ENCODE data around the gene LOXL4.

The LOXL4 gene

GRCh38 chr10:98295907-98296306 lies 27.9 kb upstream of the LOXL4 start:
- no peak for DNase-seq (ENCODE audit: insufficient read length, low spot score)

GRCh38 chr10:98295401-98295811 lies 27.4 kb upstream of the LOXL4 start:
- no peak for FAIRE-seq
- no peak for DNase-seq (ENCODE audit: insufficient read length, low spot score)

More at GRCh38 chr10:98295907-98296306, 27.9 kb upstream of the LOXL4 start:
- no peak for FAIRE-seq

GRCh38 chr10:98294270-98294627 lies 26.3 kb upstream of the LOXL4 start:
- DNase-seq (ENCODE audit: insufficient read length, low spot score) = no peak
- no peak for FAIRE-seq

GRCh38 chr10:98293550-98294269 lies 25.7 kb upstream of the LOXL4 start:
- DNase-seq (ENCODE audit: insufficient read length, low spot score) (no peak), FAIRE-seq (no peak)

GRCh38 chr10:98292971-98293370 lies 25.0 kb upstream of the LOXL4 start:
- DNase-seq (ENCODE audit: insufficient read length, low spot score) (no peak), FAIRE-seq (no peak)

- FAIRE-seq (no peak), DNase-seq (ENCODE audit: insufficient read length, low spot score) (no peak)
These were observed 21.8 kb upstream of the LOXL4 start for GRCh38 chr10:98289802-98290209.

- no peak for DNase-seq (ENCODE audit: insufficient read length, low spot score)
- no peak for FAIRE-seq
These were observed 19.3 kb upstream of the LOXL4 start for GRCh38 chr10:98287321-98287720.

GRCh38 chr10:98286419-98286818 lies 18.4 kb upstream of the LOXL4 start:
- no peak for DNase-seq (ENCODE audit: insufficient read length, low spot score)
- no peak for FAIRE-seq

- DNase-seq (ENCODE audit: insufficient read length, low spot score) (no peak), FAIRE-seq (no peak)
These were observed 17.4 kb upstream of the LOXL4 start for GRCh38 chr10:98285416-98285815.

GRCh38 chr10:98276311-98276710 lies 8.3 kb upstream of the LOXL4 start:
- DNase-seq (ENCODE audit: insufficient read length, low spot score) = no peak
- FAIRE-seq = no peak

GRCh38 chr10:98274562-98274961 lies 6.6 kb upstream of the LOXL4 start:
- FAIRE-seq = no peak
- DNase-seq (ENCODE audit: insufficient read length, low spot score) = no peak

GRCh38 chr10:98273057-98273850 lies 5.3 kb upstream of the LOXL4 start:
- FAIRE-seq = no peak
- DNase-seq (ENCODE audit: insufficient read length, low spot score) = no peak

- FAIRE-seq (no peak), DNase-seq (ENCODE audit: insufficient read length, low spot score) (no peak)
These were observed 4.7 kb upstream of the LOXL4 start for GRCh38 chr10:98272656-98273055.

GRCh38 chr10:98272245-98272644 lies 4.3 kb upstream of the LOXL4 start:
- FAIRE-seq = no peak
- DNase-seq (ENCODE audit: insufficient read length, low spot score) = no peak

GRCh38 chr10:98270786-98271185 lies 2.8 kb upstream of the LOXL4 start:
- no peak for DNase-seq (ENCODE audit: insufficient read length, low spot score)
- FAIRE-seq = no peak

GRCh38 chr10:98270073-98270740 lies 2.2 kb upstream of the LOXL4 start:
- DNase-seq (ENCODE audit: insufficient read length, low spot score) (no peak), FAIRE-seq (no peak)

- DNase-seq (ENCODE audit: insufficient read length, low spot score) = no peak
- no peak for FAIRE-seq
These were observed 1.5 kb upstream of the LOXL4 start for GRCh38 chr10:98269435-98269912.

- DNase-seq (ENCODE audit: insufficient read length, low spot score) = no peak
- FAIRE-seq = no peak
These were observed 869 bp upstream of the LOXL4 start for GRCh38 chr10:98268694-98269431.

- no peak for DNase-seq (ENCODE audit: insufficient read length, low spot score)
- FAIRE-seq = no peak
These were observed 713 bp downstream of the LOXL4 start for GRCh38 chr10:98267069-98267893.

GRCh38 chr10:98266647-98267046 lies 1.3 kb downstream of the LOXL4 start:
- no peak for DNase-seq (ENCODE audit: insufficient read length, low spot score)
- no peak for FAIRE-seq

Data from GM19239 (cell line).